MM.1S (cell line): ENCODE results near the gene CNKSR3.

Experiments used
- EZH2 ChIP-seq: fragments of 300-600 bp; sonication (generic); optimal IDR thresholded peaks from 2 replicates; pipeline ENCODE3; 2017; ENCODE audit warnings: low read depth, mild to moderate bottlenecking, antibody characterized with exemption, low read length, mixed read lengths
- TF ChIP-seq, protein P1 (sequence below): fragments of 300-600 bp; sonication (generic); IDR thresholded peaks from 2 replicates; pipeline ENCODE4 v1.5.1; 2016; ENCODE audit warnings: antibody characterized with exemption, low read length, mixed read lengths

DNA sequence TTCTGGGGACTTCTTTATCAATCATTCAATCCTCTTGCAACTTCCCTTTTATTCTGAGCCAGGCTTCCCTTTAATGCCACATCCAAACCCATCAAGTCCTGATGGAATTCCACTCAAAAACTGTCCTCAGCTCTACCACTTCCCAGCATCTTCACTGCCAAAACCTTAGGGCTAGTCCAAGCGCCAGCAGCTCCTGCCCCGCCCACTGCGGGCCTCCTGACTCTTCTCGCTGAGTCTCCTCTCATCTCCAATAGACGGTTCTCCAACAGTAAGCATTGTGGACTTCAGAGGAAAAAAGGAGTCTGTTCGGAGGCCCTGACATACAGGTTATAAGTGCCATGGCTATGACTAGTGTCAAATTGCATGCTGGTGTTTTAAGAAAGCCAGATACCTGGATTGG lies 38.7 kb upstream of the CNKSR3 start:
- TF ChIP-seq, protein P1, sequence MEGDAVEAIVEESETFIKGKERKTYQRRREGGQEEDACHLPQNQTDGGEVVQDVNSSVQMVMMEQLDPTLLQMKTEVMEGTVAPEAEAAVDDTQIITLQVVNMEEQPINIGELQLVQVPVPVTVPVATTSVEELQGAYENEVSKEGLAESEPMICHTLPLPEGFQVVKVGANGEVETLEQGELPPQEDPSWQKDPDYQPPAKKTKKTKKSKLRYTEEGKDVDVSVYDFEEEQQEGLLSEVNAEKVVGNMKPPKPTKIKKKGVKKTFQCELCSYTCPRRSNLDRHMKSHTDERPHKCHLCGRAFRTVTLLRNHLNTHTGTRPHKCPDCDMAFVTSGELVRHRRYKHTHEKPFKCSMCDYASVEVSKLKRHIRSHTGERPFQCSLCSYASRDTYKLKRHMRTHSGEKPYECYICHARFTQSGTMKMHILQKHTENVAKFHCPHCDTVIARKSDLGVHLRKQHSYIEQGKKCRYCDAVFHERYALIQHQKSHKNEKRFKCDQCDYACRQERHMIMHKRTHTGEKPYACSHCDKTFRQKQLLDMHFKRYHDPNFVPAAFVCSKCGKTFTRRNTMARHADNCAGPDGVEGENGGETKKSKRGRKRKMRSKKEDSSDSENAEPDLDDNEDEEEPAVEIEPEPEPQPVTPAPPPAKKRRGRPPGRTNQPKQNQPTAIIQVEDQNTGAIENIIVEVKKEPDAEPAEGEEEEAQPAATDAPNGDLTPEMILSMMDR, result no peak
- no peak for TF ChIP-seq EZH2
